Tibial artery (tissue), 4 donors: ENCODE results near the gene C11orf24.

Experiments
- DNase-seq, 2 donors: peaks; one replicate each; pipeline ENCODE4 v3.0.0-alpha.2; 2019
- H3K27ac ChIP-seq, 2 donors: fragments of 200-600 bp; sonication (generic) in 1 of 2; 1 replicate in 1 of 2; 2 replicates in 1 of 2; pipeline ENCODE4 v1.5.1; 2018 to 2019; ENCODE audit warnings: mild to moderate bottlenecking in 1 of 2
- H3K27me3 ChIP-seq, 2 donors: fragments of 200-600 bp; sonication (generic) in 1 of 2; one replicate each; pipeline versions ENCODE4 v1.5.1 to v1.6.0; 2016 to 2019
- H3K36me3 ChIP-seq, 3 donors: fragments of 200-600 bp; sonication (generic) in 2 of 3; one replicate each; pipeline ENCODE4 v1.5.1; 2016 to 2019; ENCODE audit warnings: mild to moderate bottlenecking in 2 of 3
- H3K4me1 ChIP-seq, 4 donors: fragments of 200-600 bp; sonication (generic) in 2 of 4; 1 replicate in 3 of 4; 2 replicates in 1 of 4; pipeline ENCODE4 v1.5.1; 2016 to 2019
- H3K4me3 ChIP-seq, 2 donors: fragments of 200-600 bp; sonication (generic) in 1 of 2; 1 replicate in 1 of 2; 2 replicates in 1 of 2; pipeline ENCODE4 v1.5.1; 2018 to 2019; ENCODE audit warnings: mild to moderate bottlenecking in 2 of 2
- H3K9me3 ChIP-seq, 3 donors: fragments of 200-600 bp; sonication (generic) in 1 of 3; one replicate each; pipeline ENCODE4 v1.5.1; 2016 to 2019
- CTCF ChIP-seq, 2 experiments: fragments of 200-600 bp in 1 of 2; fragments of 450-650 bp in 1 of 2; IDR thresholded peaks; one replicate each; pipeline ENCODE4 v1.5.1; 2017 to 2019; ENCODE audit warnings: antibody characterized with exemption in 2 of 2, mild to moderate bottlenecking in 1 of 2, moderate library complexity in 1 of 2
- intact Hi-C: fragments of 100-400 bp; cut with DNase I; formaldehyde crosslinking; loops from one replicate; pipeline ENCODE4 v1.15.0; 2023; ENCODE audit warnings: low total_unique reads

The C11orf24 gene

DNA sequence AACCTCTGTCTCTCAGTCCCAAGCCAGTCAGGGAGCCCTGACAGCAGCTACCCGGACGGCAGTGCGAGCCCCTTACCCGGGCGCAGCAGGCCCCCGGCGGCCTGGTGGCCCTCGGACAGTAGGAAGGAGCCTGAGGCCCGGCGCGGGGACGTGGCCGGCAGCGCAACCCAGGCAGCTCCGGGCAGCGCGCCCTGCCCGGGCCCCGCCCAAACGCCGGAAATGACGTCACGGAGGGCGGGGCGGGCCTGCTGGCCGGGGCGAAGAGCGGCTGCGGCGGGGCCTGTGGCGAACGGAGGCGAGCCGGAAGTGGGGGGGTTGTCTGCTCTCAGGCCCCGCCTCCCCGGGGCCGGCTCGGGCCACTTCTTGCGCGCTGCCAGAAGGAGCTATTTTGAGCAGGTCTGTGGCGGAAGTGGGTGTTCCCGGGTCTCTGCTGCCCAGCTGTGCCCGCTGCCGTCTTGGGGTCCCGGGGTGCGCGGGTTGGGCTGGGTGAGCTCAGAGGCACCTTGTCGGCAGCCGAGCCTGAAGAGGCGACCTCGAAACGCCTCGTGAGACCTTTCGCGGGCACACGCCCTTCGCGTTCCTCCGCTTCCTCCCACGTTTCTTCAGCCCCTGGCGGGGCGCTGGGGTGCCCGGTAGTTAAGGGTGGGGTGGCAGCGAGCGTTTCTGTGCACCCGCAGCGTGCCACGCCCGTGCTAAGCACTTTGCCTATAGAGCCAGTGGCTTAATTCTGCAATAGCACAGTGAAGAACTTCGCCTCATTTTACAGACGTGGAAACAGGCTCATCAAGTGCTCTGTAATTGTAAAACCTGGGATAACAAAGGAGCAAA lies at the start of gene C11orf24:
Gene C11orf24, minus strand, starts transcription at position 193 of the 828 bp plus-strand sequence. CDS start 8,206 bp downstream, outside the sequence.
- peaks cover 5 to 12% (median 11%) of the 10 kb centered on the region in 3 donors for H3K36me3 ChIP-seq
- H3K9me3 ChIP-seq = no peaks in the 10 kb centered on the region
- DNase-seq = peak; percentile 90 to 97
- H3K27ac ChIP-seq = peak within 1 kb of the TSS; percentile 90 to 94
- H3K27me3 ChIP-seq = no peaks in the 10 kb centered on the region
- peak within 1 kb of the TSS; percentile 73 to 82 for H3K4me3 ChIP-seq
- peaks cover 0 to 40% (median 17%) of the 10 kb centered on the region in 4 donors for H3K4me1 ChIP-seq
- intact Hi-C loops = no loop called here
- peak in 1 of 2 experiments; percentile 17 for TF ChIP-seq CTCF (IDR thresholded peaks at IDR 0.05)

- Histone ChIP-seq H3K4me3 (peak overlapping the region in 1 of 2 donors; percentile 18), H3K9me3 (no peaks in the 10 kb centered on the region), H3K4me1 (peaks cover 5 to 70% (median 46%) of the 10 kb centered on the region in 4 donors), H3K27ac (peak overlapping the region; percentile 66 to 89), H3K36me3 (no peaks in the 10 kb centered on the region), H3K27me3 (no peaks in the 10 kb centered on the region)
- no peak for DNase-seq
- intact Hi-C loops = no loop called here
- no peak for TF ChIP-seq CTCF (IDR thresholded peaks at IDR 0.05)
Measured at GRCh38 chr11:68317147-68317785, 45.5 kb upstream of the C11orf24 start.

DNA sequence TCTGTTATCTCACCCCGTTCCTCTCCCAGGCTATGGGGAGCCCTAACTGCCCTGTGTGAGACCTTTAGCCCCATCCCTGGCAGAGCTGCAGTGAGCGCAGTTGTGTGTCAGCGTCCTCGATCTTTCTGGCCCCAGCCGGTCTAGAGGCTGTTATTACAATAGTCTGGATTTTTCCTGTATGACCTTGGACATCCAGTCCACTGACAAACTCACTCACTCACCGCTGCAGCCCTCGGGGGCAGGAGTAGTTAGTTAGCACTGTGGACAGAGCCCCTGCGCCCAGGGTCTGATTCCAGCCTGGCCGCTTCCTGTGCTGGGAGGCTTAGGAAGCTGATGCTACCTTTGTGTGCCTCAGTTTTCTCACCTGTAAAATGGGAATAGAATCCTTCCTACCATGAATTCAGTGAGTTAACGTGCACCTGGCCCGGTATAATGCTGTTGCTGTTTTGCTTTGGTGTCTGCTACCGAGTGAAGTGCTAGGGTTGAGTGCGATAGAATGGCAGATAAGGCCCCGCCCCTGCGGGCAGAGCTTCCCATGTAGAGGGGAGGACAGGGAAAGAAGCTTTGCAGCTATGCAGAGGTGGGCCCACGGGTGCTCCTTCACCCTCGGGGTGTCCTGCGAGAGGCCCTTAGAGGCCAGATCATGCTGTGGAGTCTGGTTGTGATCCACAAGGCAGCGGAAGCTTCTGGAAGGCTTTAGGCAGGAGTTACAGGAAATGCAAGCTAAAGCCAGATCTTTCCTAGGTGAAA lies 43.6 kb upstream of the C11orf24 start:
- no peak for DNase-seq
- Histone ChIP-seq H3K36me3 (no peaks in the 10 kb centered on the region), H3K4me1 (peaks cover 5 to 63% (median 36%) of the 10 kb centered on the region in 4 donors), H3K27me3 (no peaks in the 10 kb centered on the region), H3K4me3 (peak overlapping the region; percentile 79 to 82), H3K9me3 (no peaks in the 10 kb centered on the region), H3K27ac (peak overlapping the region; percentile 86 to 89)
- no peak for TF ChIP-seq CTCF (IDR thresholded peaks at IDR 0.05)
- intact Hi-C loops = no loop called here

DNA sequence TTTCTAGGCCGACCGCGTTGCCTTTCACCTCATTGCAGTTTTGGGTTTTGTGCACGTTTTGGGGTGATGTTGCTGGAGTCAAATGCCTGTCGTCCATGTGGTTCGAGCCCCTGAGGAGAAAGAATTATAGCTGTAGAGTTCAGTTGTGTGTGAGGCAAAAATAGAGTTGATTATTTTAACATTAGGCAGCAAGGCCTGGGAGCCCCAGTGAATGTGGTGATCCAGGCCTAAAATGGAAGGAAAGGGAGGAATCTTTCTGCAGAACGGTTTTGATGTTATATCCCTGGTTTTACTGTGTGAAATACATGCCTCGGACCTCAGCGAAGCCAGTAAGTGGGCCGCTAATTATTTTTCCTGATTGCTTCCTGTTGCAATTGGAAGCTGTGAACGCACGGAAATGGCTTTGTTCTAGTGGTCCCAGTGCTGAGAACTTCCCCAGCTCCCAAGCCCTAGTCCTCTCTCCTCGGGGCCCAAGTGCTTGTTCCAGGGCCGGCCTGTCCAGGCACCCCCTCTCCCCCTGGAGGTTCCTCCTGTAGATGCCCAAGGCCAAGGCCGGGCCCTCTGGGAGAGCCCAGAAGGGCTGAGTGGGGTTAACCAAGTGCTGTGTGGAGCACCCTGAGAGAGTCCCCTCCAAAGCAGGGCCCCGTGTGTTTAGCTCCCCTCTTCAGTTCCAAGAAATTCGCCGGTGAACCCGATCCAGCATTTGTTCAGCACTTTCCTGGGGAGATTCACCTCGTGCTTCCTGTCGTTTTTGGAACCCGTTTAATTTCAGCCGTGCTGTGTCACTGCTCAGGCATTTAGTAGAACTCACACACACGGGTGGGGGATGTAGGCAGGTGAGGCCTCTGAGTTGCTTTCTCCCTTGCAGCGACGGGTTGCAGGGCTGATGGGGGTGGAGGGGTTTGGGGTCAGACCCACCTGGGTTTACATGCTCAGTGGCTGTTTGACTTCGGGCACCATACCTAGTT lies 42.7 kb upstream of the C11orf24 start:
- H3K9me3 ChIP-seq = no peaks in the 10 kb centered on the region
- TF ChIP-seq CTCF (IDR thresholded peaks at IDR 0.05) = no peak
- H3K36me3 ChIP-seq = no peaks in the 10 kb centered on the region
- H3K4me1 ChIP-seq = peaks cover 5 to 56% (median 36%) of the 10 kb centered on the region in 4 donors
- no peak for DNase-seq
- H3K27ac ChIP-seq = peak overlapping the region; percentile 86 to 89
- H3K27me3 ChIP-seq = no peaks in the 10 kb centered on the region
- peak overlapping the region; percentile 79 to 82 for H3K4me3 ChIP-seq
- intact Hi-C loops = loop anchor here (5.0 kb wide), 1 partner anchor 68 kb away; no protein-coding TSS in a partner anchor
